C4-2B (cell line): ENCODE data around the gene LCN2.

Experiments used
- H3K27ac ChIP-seq: fragments of 450-650 bp; 2 replicates; pipeline ENCODE4 v1.5.1; 2017
- CTCF ChIP-seq: fragments of 450-650 bp; conservative IDR thresholded peaks from 2 replicates; pipeline ENCODE4 v1.5.1; 2017; ENCODE audit warnings: mild to moderate bottlenecking
- ZFX ChIP-seq: fragments of 450-650 bp; IDR thresholded peaks from 2 replicates; pipeline ENCODE4 v1.6.1; 2017

LCN2 gene

GRCh38 chr9:128159784-128160602 is 10.7 kb downstream of the LCN2 start, which contains the start of gene BBLN:
Gene BBLN, plus strand, starts transcription at chr9:128160265. Its CDS starts 143 bp downstream, at chr9:128160408.
- H3K27ac ChIP-seq = peak within 1 kb of the TSS; percentile 75

GRCh38 chr9:128160603-128160987 is 11.3 kb downstream of the LCN2 start:
- TF ChIP-seq CTCF = no peak
- TF ChIP-seq ZFX = no peak
- H3K27ac ChIP-seq = peak overlapping the region; percentile 75

More at GRCh38 chr9:128159784-128160602, 10.7 kb downstream of the LCN2 start, which contains the start of gene BBLN:
- TF ChIP-seq CTCF (no peak), ZFX (no peak)

- no peak for TF ChIP-seq ZFX
- TF ChIP-seq CTCF = no peak
- no peak overlapping the region for H3K27ac ChIP-seq
These were observed 12.1 kb downstream of the LCN2 start for GRCh38 chr9:128161215-128161902.

GRCh38 chr9:128162215-128163026 is 13.2 kb downstream of the LCN2 start:
- TF ChIP-seq CTCF (no peak), ZFX (no peak)

GRCh38 chr9:128163027-128163515 is 13.8 kb downstream of the LCN2 start:
- no peak for TF ChIP-seq ZFX
- no peak for TF ChIP-seq CTCF

More at GRCh38 chr9:128162215-128163026, 13.2 kb downstream of the LCN2 start:
- no peak overlapping the region for H3K27ac ChIP-seq

GRCh38 chr9:128163523-128164306 is 14.5 kb downstream of the LCN2 start:
- no peak for TF ChIP-seq CTCF
- no peak for TF ChIP-seq ZFX
- no peak overlapping the region for H3K27ac ChIP-seq

More at GRCh38 chr9:128163027-128163515, 13.8 kb downstream of the LCN2 start:
- no peak overlapping the region for H3K27ac ChIP-seq
